GM19099 (cell line): ENCODE measurements around the gene DLGAP1.

ENCODE experiments used
- POLR2A ChIP-seq: IDR thresholded peaks from 3 replicates; pipeline ENCODE4 v1.6.1; 2011; ENCODE audit warnings: low read depth; ENCODE audit not compliant: insufficient read length; ENCODE audit errors: extremely low read depth

Gene DLGAP1

DNA sequence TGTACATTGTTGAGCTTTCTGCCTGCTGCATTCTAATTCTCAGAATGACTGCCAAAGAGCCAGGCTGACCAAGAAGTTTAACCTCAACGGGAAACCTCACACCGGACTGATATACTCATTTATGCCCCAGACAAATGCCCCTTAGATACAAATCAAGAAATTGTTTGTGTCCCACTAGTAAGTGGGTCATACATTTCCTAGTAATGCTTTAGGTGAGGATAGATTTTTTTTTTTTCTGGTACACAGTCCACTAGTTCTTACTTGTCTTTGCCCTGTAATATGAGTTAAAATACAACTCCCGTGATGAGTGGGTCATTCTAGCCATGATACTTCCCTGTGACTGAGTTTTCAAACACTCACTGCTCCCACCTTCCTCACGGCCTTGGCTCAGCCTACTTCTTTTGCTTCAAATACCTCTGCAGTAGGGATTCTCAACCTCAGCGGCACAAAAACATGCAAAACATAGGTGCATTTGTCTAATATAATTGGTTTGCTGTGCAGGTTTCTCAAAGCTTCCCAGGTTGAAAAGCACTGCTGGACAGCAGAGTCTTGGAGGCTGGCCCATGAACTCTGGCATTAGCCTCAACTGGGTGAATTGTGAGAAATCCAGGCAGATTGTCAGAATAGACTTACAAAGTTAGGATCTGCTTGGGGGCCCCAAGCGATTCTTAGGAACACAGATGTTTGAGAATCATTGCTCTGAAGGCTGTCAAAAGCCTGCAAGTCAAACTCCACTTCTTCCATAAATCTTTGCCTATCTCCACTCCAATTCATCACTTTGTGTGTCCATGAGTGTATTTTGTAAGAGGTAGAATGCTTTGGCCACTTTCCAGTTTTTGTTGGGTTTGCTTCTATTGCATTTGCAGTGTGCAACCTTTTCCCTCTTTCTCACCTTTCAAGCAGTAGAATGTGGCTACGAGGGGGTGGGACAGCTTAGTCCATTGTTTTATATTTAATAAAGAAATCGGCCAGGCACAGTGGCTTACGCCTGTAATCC, 969.7 kb downstream of the DLGAP1 start:
- TF ChIP-seq POLR2A: no peak

DNA sequence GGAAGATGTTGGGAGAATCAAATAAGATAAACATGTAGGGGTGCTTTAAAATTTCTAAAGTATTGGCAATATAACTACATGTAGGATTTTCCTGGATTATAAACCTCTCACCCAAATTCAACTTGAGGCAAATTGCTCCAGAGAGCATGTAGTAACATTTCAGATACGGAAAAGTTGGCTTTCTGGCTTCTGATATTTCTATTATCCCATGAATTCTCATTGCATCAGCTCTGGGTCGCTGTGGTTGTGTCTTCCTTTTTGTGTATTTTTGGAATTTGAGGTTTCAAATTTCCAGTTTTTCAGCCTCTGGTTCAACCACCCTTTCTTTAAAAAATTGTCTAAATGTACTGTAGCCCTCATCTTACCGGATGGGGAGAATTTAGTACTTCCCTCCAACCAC, 972.8 kb downstream of the DLGAP1 start:
- no peak for TF ChIP-seq POLR2A

DNA sequence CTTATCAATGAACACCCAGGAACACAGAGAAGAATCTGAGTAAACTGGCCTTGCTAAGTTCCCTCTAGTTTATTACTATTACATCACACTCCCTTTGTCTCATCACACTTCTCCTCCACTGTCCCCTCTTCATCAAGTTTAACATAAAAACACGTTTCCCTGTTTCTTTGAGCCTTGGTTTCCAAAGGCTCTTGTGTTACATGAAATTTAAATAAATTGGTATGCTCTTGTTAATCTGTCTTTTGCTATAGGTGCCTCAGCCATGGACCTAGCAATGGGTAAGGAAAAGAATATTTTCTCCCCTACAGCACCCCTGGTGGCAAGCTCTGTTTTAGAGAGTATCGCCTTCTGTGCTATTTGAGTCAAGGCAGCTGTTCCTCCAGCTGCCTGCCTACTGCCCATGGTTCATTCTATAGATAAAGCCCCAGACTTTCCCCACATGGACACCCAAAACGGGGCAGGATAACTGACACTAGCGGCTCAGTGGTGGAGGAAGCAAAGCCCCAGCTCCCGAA, 973.4 kb downstream of the DLGAP1 start:
- TF ChIP-seq POLR2A: no peak

DNA sequence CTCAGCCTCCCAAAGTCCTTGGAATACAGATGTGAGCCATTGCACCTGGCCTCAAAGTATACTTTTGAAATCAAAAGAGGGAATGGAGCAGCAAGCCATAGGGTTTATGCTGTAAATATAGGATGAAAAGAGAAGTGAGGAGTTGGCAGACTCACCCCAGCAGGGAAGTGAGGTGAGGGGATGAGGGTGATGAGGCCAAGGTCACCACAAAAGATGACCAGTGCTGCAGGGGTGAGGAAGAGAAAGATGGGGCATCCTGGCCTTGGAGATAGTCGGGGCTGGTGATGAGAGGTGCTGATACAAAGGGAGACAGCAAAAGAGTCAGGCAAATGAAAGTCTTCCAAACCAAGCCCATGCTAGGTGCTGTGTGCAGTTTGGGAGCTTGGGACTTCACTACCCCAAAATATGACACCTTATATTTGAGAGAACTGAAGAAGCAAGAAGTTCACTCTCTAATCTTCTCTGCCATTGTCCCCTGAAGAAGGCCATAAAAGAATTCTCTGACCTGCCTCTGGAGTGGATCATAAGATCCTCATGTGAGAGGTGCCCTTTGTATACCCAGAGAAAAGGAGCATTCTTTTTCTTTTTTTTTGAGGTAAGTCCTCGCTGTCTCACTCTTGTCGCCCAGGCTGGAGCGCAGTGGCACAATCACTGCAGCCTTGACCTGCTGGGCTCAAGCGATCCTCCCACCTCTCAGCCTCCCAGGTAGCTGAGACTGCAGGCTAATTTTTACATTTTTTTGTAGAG, 974.1 kb downstream of the DLGAP1 start:
- no peak for TF ChIP-seq POLR2A

DNA sequence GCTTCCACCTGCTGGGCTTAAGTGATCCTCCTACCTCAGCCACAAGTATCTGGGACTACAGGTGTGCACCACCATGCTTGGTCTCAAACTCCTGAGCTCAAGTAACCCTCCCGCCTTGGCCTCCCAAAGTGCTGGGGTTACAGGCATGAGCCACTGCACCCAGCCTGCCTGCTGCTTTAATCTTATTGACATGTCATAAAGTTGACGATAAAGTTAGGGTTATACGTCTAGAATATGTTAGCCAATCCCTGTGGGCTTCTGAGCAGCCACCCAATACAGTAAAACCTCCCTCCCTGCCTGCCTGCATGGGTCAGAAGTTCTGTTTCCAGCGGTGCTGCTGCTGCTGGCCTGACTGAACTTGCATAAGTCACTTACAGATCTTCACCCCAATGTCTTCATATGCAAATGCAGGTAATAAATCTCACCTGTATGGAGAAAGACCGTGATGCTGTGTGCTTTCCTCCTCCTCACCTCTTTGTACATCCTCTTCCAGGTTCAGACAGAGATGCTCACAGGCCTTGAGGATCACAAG, 975.1 kb downstream of the DLGAP1 start:
- TF ChIP-seq POLR2A: no peak

DNA sequence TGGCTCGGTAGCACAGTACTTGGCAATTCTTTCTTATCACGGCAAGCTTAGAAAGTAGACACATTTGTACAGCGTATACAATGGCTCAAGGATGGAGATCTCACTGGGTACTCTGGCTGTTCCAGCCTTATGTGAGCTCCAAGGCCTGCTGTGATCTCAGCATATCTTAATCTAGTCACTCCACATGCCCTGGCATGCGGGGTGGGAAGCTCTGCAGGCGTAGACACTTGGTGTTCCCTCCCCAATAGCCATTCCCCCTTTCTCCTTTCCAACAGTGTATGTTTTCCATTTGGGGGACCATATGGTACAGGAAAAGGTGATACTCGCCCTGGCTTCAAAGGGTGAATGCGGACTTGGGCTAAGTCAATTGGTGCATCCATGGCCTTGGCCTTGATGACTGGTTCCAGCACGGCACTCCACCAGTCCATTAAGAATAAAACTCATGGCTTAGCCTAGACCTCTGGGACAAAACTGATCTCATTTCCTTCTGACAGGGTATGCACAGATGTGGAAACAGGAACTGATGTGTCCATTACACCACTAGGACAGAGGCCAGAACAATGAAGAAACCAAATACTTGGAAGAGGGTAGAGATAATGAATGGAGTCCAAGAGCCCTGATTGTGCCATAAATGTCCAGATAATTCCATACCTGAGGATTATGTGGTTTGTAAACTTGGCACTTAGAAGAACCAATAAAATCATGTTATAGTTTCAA, 976.7 kb downstream of the DLGAP1 start:
- TF ChIP-seq POLR2A: no peak

DNA sequence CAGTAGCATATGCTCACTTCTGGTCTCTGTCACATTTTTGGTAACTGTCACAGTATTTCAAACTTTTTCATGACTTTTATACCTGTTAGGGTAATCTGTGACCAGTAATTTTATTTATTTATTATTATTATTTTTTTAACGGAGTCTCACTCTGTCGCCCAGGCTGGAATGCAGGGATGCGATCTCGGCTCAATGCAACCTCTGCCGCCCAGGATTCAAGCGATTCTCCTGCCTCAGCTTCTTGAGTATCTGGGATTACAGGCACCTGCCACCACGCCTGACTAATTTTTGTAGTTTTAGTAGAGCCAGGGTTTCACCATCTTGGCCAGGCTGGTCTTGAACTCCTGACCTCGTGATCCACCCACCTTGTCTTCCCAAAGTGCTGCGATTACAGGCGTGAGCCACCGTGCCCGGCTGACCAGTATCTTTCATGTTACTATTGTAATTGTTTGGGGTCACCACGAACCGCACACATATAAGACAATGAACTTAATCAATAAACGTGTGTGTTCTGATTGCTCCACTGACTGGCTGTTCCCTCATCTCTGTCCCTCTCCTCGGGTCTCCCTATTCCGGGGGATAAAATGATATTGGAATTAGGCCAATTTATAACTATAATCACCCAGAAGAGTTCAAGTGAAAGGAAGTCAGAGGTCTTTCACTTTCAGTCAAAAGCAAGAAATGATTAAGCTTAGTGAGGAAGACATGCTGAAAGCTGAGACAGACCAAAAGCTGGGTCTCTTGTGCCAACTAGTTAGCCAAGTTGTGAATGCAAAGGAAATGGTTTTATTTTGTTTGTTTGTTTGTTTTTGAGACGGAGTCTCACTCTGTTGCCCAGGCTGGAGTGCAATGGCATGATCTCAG, 982.2 kb downstream of the DLGAP1 start:
- no peak for TF ChIP-seq POLR2A

DNA sequence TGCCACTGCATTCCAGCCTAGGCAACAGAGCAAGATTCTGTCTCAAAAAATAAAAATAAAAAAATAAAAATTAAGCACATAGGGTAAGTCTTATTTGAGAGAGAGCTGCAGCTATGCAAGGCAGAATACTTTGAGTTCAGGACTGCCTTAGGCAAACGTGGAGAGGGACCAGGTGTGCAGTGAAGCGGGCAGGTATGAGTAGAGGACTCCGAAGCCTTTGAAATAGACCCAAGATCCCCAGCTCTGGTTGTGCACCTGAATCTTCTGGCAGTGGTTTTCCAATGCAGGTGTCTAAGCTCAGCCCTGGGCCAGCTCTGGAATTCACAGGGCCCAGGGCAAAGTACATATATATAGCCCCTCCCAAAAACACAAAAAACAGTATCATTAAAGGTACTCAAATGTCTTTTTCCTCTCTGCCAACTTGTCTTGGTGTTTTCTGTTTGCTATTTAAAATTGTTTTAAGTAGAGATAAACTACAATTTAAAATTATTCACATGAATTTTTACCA, 983.9 kb downstream of the DLGAP1 start:
- TF ChIP-seq POLR2A: no peak

DNA sequence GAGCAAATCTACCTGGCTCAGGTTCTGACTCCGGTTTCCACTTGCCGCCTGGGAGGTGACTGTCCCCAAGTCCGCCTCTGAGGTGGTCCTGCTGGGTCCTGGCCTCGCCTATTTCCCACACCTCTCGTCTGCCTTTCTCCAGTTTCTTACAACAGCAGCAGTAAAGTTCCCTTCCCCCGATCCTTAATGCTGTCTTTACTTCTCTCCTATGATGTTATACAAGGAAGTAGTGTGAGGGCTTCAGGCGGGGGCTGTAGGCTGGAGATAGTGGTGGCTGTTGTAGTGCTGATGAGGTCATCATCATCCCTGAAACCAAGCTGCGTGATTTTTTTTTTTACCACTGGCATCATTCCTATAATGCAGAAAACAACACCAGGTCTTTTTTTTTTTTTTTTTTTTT, 986.3 kb downstream of the DLGAP1 start:
- TF ChIP-seq POLR2A: no peak

DNA sequence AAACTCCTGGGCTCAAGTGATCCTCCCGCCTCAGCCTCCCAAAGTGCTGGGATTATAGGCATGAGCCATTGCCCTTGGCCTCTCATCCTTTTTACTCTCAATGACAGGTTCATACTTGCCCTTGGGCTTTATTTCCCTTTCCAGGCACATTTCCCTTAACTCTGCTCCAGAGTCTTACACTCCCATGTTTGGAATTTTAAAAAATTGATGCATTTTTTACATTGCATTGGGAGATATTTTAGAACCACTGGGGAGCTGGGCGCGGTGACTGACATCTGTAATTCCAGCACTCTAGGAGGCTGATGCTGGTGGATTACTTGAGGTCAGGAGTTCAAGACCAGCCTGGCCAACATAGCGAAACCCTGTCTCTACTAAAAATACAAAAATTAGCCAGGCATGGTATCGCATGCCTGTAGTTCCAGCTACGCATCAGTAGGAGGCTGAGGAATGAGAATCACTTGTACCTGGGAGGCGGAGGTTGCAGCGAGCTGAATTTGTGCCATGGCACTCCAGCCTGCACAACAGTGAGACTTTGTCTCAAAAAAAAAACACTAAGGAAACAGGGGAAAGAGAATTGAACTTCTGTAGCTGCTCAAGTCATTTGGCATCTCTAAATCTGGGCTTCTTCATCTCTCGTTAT, 986.9 kb downstream of the DLGAP1 start:
- no peak for TF ChIP-seq POLR2A

DNA sequence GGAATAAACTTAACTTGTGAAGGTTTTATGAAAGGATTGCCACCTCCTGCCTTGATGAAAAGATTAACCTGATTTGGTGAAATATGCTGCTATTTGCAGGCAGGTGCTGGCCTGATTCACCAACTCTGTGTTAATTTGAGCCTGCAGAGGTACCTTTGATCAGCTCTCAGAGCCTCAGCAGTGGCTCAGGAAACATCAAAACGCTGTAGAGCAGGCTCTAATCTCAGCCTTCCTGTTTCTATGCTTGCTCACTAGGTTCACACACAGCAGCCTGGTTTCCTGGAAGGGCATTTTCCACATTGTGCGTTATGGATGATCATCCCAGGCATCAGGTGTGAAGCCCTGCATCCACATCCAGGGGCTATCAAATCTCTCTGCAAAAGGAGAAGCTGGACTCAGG, 988.2 kb downstream of the DLGAP1 start:
- no peak for TF ChIP-seq POLR2A

DNA sequence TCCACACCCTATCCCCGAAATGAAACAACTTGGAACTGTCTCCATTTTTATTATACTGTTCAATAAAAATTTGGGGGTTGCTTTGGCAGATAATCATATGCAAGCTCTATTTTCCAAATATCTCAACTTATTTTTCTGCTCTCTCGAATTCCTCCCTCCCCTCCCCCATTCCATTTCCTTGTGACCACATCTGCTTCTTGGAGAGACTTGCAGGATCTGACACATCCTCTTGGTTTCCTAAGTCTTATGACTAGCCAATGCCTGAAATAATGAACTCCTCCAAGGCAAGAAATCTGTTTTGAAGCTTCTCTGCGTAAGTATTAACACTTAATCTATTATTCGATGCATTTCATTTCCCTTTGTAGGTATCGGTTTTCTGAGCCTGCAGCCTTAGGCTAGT, 989.1 kb downstream of the DLGAP1 start:
- TF ChIP-seq POLR2A: no peak

DNA sequence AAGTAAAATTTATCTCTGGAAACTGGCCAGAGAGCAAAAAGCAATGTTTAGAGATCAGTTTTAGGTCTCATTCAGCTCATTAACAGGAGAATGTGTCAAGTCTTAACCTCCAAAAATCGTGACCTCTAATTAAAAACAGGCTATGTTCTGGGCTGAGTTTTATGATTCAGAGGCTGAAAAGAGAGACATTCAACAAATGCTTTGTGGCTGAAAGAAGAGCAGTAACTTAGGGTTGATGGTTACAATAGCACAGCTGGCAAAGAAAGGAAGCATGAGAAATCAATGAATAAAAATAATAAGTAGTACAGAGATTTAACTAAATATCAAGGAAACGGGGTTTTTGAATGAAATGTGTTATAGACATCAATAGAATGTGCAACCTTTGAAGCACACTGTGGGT, 992.1 kb downstream of the DLGAP1 start:
- no peak for TF ChIP-seq POLR2A

DNA sequence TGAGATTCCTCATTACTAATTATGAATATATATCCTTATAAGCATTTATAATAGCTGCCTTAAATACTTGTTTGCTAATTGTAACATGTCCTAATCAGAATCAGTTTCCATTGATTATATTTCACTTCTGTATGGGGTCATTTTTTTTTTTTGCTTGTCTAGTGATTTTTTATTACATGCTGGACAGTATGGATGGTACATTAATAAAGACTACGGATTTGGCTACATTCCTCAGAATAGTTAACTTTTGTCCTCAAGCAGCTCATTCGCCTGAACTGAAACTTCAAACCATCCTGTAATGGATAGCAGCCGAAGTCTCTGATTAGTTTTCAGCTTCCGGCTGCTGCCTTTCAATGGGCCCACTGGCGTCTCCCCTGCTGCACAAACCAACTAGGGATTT, 993.4 kb downstream of the DLGAP1 start:
- no peak for TF ChIP-seq POLR2A

DNA sequence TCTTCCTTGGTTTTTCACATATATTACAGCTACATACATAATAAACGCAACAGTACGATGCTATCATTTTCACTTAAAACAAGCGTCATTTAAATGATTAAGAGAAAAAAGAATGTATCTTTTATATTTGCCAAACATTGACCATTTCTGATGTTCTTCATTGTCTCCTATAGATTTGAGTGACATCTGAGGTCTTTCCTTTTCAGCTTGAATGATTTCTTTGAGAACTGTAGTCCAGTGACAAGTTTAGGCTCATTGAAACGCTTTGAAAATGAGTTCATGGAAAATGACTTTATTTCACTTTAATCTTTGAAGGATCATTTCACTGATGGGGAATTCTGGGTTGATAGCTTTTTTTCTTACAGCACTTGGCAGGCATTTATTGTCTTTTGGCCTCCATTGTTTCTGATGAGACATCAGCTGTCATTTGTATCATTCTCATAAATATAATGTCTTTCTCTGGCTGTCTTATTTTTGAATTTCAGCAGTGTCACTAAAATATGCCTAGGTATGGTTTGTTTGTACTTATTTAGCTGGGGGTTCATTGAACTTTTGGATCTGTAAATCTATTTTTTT, 994.2 kb downstream of the DLGAP1 start:
- TF ChIP-seq POLR2A: no peak
